ENCODE data around the gene CCDC43.
"Not testable (repeated sequence)": the region's sequence is repeated elsewhere in the genome, so short reads cannot be mapped to it uniquely, and the experiment has no call there.

The CCDC43 gene

GRCh38 chr17:44666006-44666405 is 23.6 kb downstream of the CCDC43 start:
- DNase-seq: no peak

- DNase-seq: no peak
Observed at GRCh38 chr17:44664867-44665266, 24.7 kb downstream of the CCDC43 start.

GRCh38 chr17:44663095-44663494 is 26.5 kb downstream of the CCDC43 start:
- DNase-seq: no peak

DNA sequence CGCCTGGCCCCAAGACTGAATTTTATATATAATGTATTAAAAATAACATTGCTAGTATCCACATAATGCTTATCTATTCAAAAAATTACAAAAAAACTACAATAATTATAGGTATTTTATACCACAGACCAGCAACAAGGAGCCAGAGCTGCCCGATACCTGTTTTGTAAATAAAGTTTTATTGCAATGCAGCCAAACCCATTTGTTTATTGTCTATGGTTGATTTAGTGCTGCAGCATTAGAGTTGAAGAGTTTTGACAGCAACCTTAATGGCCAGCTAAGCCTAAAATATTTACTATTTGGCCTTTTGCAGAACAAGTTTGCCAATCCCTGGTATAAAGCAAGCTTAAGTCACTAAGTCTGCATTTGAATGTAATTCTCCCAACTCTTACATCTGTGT is 27.7 kb downstream of the CCDC43 start:
- DNase-seq: no peak

GRCh38 chr17:44655983-44656710 is 33.4 kb downstream of the CCDC43 start, which contains the start of gene MEIOC:
TSS of gene MEIOC (plus strand) at chr17:44656468. CDS start at chr17:44656614, 146 bp downstream.
- peak; percentile 54 for DNase-seq

- no peak for DNase-seq
Observed at GRCh38 chr17:44653954-44654353, 35.6 kb downstream of the CCDC43 start.

DNA sequence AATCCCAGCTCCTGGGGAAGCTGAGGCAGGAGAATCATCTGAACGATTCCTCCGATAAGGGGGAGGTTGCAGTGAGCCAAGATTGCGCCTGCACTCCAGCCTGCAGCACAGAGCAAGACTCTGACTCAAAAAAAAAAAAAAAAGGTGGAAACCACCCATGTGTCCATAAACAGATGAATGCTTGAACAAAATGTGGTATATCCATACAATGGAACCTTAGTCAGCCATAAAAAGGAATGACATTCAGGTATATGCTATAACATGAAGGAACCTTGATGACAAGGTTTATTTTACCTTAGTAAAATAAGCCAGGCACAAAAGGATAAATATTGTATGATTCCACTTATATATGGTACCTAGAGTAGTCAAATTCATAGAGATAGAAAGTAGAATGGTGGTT is 36.2 kb downstream of the CCDC43 start:
- DNase-seq: no peak

GRCh38 chr17:44652727-44653126 is 36.8 kb downstream of the CCDC43 start:
- no peak for DNase-seq

DNA sequence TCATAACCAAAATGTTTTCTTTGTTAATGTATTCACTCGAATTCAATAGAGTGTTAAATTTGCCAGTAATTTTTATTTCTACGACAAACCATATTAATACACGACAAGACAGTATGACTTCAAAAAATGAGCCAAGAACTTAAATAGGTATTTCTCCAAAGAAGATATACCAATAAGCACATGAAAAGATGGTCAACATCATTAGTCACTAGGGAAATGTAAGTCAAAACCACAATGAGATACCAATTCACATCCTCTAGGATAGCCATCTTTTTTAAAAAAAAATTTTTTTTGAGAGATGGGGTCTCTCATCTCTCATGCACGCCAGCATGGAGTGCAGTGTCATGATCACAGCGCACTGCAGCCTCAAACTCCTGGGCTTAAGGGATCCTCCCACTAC is 38.3 kb downstream of the CCDC43 start:
- no peak for DNase-seq

- no peak for DNase-seq
Observed at GRCh38 chr17:44648963-44649362, 40.6 kb downstream of the CCDC43 start.

GRCh38 chr17:44647736-44648135 is 41.8 kb downstream of the CCDC43 start:
- no peak for DNase-seq

DNA sequence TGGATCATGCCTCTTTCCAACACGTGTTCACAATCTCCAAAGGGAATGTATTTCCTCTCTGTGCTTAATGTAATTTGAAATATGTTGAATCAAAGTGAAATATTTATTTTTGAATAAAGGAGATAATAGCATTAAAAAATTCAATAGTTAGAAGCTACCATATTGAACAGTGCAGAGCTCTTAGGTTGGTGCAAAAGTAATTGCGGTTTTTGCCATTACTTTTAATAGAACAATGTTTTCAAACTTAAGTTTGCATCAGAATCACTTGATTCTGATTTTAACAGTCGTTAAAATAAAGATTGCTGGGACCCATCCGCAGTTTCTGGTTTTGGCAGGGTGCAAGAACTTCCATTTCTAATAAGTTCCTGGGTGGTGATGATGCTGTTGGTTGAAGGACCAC is 43.3 kb downstream of the CCDC43 start:
- no peak for DNase-seq

DNA sequence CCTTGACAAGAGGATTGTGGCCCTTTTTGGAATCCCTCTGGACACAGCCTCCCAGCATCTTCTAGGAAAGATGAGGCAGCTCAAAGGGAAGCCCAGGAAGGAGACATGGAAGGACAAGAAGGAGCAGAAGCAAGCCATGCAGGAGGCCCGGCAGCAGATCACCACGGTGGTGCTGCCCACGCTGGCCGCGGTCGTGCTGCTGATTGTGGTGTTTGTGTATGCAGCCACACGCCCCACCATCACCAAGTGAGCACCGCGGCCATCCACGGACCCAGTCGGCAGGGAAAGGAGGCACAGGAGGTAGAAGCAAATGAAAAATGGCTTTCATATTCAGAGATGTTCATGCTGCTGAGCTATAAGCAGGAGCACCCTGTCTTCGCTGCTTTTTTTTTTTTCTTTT is 44.2 kb downstream of the CCDC43 start:
- no peak for DNase-seq

DNA sequence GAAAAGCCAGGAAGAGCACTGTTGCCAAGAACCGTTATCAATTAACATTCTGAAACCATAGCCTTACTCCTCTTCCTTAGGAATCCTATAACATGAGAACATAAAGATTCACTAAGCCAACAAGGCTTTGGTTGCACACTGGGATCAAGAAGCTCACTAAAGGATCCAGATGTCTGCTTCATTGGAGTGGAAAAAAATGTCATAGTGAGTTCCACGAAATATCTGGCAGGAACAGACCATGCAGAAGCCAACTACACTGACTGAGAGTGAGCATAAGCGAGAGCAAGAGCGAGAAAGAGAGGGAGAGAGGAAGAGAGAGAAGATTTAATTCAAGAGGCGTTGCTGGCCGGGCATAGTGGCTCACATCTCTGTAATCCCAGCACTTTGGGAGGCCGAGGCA is 46.7 kb downstream of the CCDC43 start:
- DNase-seq: no peak

- no peak for DNase-seq
Observed at GRCh38 chr17:44637066-44637465, 52.5 kb downstream of the CCDC43 start.

DNA sequence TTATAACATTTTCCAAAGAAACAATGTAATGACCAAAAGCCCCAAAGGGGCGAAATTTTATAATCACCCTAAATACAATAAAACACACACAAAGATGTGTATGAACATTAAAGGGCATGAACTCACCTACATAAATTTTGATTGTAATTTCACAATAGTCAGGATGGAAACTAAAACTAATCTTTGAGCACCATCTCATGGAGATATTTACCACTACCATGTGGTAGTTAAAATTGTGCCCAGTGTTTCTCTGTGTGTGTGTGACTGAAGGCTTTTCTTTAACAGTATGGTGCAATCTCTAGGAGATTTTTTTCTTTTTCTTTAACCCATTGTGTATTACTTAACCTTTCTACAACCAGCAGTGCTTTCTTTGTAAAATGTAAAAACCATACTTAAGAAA is 53.0 kb downstream of the CCDC43 start:
- DNase-seq: no peak

DNA sequence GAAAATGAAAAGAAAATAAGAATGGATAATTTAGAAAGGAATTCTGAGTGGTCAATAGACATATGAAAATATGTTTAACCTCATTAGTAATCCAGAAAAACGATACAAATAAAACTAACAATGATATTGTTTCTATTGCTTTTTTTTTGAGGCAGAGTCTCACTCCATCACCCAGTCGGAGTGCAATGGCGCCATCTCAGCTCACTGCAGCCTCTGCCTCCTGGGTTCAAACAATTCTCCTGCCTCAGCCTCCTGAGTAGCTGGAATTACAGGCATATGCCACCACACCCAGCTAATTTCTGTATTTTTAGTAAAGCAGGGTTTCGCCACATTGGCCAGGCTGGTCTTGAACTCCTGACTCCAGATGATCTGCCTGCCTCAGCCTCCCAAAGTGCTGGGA is 55.2 kb downstream of the CCDC43 start:
- DNase-seq: not testable (repeated sequence)

DNA sequence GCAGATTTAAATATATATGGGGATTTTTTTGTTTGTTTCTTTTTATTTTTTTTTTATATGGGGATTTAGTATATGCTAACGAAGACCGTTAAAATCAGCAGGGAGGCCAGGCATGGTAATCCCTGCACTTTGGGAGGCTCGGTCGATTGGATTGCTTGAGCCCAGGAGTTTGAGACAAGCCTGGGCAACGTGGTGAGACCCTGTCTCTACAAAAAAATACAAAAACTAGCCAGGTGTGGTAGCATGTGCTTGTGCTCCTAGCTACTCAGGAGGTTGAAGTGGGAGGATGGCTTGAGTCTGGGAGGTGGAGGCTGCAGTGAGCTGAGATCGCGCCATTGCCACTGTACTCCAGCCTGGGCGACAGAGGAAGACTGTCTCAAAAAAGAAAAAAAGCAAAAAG is 55.6 kb downstream of the CCDC43 start:
- DNase-seq: no peak

DNA sequence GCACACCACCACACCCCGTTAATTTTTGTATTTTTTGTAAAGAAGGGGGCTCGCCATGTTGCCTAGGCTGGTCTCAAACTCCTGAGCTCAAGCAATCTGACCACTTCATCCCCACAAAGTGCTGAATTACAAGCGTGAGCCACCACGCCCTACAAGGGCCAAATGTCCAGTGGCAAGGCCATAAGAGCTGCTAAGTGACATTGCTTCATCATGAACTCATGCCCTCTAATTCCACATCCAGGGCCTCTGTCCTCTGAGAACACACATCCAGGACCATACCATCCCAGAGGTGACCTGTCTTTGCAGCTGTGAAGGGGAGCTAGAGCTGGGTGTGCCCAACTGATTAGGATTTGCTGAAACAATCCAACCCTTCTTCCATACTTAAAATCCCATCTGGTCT is 58.9 kb downstream of the CCDC43 start:
- no peak for DNase-seq

DNA sequence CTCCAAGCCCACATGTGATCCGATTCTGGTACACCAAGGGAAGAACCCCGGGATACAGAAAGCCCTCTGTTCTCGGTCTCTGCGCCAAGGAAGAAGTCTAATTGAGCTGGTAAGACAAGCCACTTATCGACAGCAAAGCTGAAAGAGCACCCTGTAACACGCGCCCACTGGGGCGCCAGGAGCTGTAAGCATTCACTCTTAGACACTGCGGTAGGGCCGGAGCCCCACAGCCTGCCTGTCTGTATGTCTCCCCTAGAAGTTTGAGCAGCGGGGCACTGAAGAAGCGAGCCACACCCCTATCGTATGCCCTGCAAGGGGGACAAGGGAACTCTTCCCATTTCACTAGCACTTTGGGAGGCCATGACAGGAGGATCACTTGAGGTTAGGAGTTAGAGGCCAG is 60.3 kb downstream of the CCDC43 start:
- DNase-seq: no peak

DNA sequence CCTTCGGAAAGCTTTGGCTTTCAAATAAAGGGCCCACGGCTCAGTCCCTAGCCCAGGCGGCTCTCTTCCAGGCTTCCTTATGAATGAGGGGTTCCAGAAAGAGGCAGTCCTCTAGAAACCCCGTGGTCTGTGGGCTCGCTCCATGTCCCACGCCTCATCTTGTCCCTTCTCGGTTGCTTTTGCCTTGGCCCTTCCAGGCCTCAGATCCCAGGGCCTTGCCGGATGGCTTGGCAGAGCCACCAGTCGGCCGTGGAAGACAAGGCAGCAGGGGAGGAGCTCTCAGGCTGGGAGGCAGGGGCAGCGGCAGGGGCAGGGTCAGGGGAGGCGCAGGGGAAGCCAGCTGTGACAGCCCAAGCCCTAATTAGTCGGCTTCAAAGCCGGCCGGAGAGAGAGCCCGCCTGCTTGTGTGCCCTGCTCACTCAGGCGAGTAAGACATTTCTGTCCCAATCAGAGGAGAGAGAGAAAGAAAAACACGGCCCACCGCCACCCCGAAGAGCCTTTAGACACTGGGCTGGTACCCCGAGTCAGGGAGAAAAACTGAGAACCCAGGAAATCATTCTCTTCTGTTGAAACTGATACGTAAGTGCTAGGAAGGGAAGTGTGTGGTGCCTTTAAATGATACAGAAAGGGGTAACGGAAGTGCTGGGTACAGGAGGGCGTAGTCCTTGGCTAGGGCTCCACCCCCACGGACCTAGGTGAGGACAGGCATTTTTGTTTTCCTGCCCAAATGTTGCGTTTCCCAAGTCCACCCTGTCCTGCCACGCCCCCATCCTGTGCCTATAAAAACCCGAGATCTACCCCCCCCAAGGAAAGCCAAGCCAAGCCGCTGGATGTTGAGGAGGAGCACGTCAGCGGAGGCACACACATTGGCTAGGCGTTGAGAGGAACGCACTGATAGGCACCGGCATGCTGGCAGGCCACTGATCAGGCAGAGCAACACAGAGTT is 61.1 kb downstream of the CCDC43 start:
- no peak for DNase-seq

- no peak for DNase-seq
Observed at GRCh38 chr17:44627513-44628242, 61.9 kb downstream of the CCDC43 start.
